H1 (cell line): ENCODE data around the gene ADGRV1. TPM values are rescaled to one million over a fixed set of nuclear protein-coding genes. Genes with fewer than 3 reads are reported as not detected.

Experiments used
- CTCF ChIA-PET: fragments of 300-600 bp; sonication (Branson Sonifier 250); formaldehyde crosslinking; loops from one replicate; lab custom pipeline; 2021; ENCODE audit not compliant: partially characterized antibody; lab: Charles Lee
- POLR2A ChIA-PET: fragments of 300-600 bp; sonication (Branson Sonifier 250); formaldehyde crosslinking; loops from one replicate; lab custom pipeline; 2021; ENCODE audit warnings: inconsistent platforms; ENCODE audit not compliant: partially characterized antibody; lab: Charles Lee
- DNase-seq, 2 experiments: peaks; one replicate each; pipeline versions ENCODE4 v3.0.0 to v3.0.0-alpha.2; 2010 to 2022; ENCODE audit warnings: low spot score in 2 of 2, low read depth in 1 of 2, mixed read lengths in 1 of 2
- FAIRE-seq: peaks from 2 replicates; lab custom pipeline; 2011; peaks lifted over from hg19 to GRCh38; lab: Jason Lieb, UNC
- H2AFZ ChIP-seq: 2 replicates; pipeline ENCODE4 v1.8.1; 2012; ENCODE audit warnings: low read length, inconsistent platforms
- H2AK5ac ChIP-seq: 2 replicates; pipeline ENCODE4 v1.6.1; 2013; ENCODE audit warnings: low read depth, low read length
- H2BK120ac ChIP-seq: replicated peaks from 2 replicates; pipeline ENCODE3; 2013; ENCODE audit warnings: low read depth, low read length, inconsistent platforms
- H2BK12ac ChIP-seq: 2 replicates; pipeline ENCODE4 v1.6.1; 2013; ENCODE audit warnings: low read depth, low read length
- H2BK15ac ChIP-seq: 2 replicates; pipeline ENCODE4 v1.6.1; 2013; ENCODE audit warnings: low read length
- H2BK20ac ChIP-seq: 2 replicates; pipeline ENCODE4 v1.6.1; 2013; ENCODE audit warnings: low read length
- H2BK5ac ChIP-seq: 2 replicates; pipeline ENCODE4 v1.6.1; 2013; ENCODE audit warnings: low read depth, low read length
- H3K14ac ChIP-seq: 2 replicates; pipeline ENCODE4 v1.6.1; 2013; ENCODE audit warnings: inconsistent platforms; ENCODE audit not compliant: insufficient read length
- H3K18ac ChIP-seq: 2 replicates; pipeline ENCODE4 v1.6.1; 2013; ENCODE audit warnings: low read length; ENCODE audit errors: extremely low read depth
- H3K23ac ChIP-seq: 2 replicates; pipeline ENCODE4 v1.6.1; 2013; ENCODE audit warnings: inconsistent platforms; ENCODE audit not compliant: insufficient read length
- H3K23me2 ChIP-seq: 2 replicates; pipeline ENCODE4 v1.6.1; 2013; ENCODE audit warnings: low read depth, low read length
- H3K27ac ChIP-seq: 2 replicates; pipeline ENCODE4 v1.6.1; 2011; ENCODE audit warnings: low read depth, low read length, inconsistent platforms
- H3K27me3 ChIP-seq, 4 experiments: replicated peaks in 1 of 4; 1 replicate in 1 of 4; 2 replicates in 3 of 4; pipeline versions ENCODE4 v1.6.1 to v1.8.1; 2011 to 2013; ENCODE audit warnings: low read length in 3 of 4, mild to moderate bottlenecking in 3 of 4, inconsistent platforms in 2 of 4, mixed read lengths in 2 of 4, moderate library complexity in 1 of 4; ENCODE audit not compliant: control insufficient read depth in 3 of 4, insufficient read depth in 3 of 4; ENCODE audit errors: extremely low read depth in 1 of 4
- H3K36me3 ChIP-seq, 4 experiments: 2 replicates each; pipeline versions ENCODE4 v1.6.1 to v1.8.1; 2011 to 2013; ENCODE audit warnings: mild to moderate bottlenecking in 4 of 4, low read length in 3 of 4, moderate library complexity in 2 of 4, control low read depth in 1 of 4, inconsistent platforms in 1 of 4; ENCODE audit not compliant: insufficient read depth in 4 of 4, control insufficient read depth in 2 of 4
- H3K4ac ChIP-seq: replicated peaks from 2 replicates; pipeline ENCODE3; 2013; ENCODE audit warnings: low read length, low read depth, mixed read lengths, inconsistent platforms; ENCODE audit not compliant: insufficient read length
- H3K4me1 ChIP-seq, 4 experiments: replicated peaks in 1 of 4; 1 replicate in 1 of 4; 2 replicates in 3 of 4; pipeline versions ENCODE4 v1.6.1 to v1.8.1; 2011 to 2013; ENCODE audit warnings: low read length in 3 of 4, inconsistent platforms in 2 of 4, mixed read lengths in 1 of 4; ENCODE audit not compliant: insufficient read depth in 4 of 4, control insufficient read depth in 3 of 4
- H3K4me2 ChIP-seq, 2 experiments: 2 replicates each; pipeline versions ENCODE4 v1.6.1 to v1.8.1; 2011 to 2013; ENCODE audit warnings: low read depth in 2 of 2, low read length in 2 of 2, control low read depth in 1 of 2, inconsistent platforms in 1 of 2, mild to moderate bottlenecking in 1 of 2; ENCODE audit not compliant: insufficient read depth in 1 of 2
- H3K4me3 ChIP-seq, 4 experiments: fragments of 200-600, 300-600 bp in 1 of 4; sonication (generic), shearing (Covaris generic), sonication (Bioruptor Twin) in 1 of 4; 2 replicates each; pipeline versions ENCODE4 v1.5.1 to v1.8.1; 2011 to 2016; ENCODE audit warnings: low read length in 4 of 4, low read depth in 3 of 4, control low read depth in 2 of 4, inconsistent platforms in 2 of 4, mild to moderate bottlenecking in 2 of 4, mixed read lengths in 1 of 4, moderate library complexity in 1 of 4; ENCODE audit not compliant: insufficient read depth in 2 of 4; ENCODE audit errors: extremely low read depth in 1 of 4
- H3K56ac ChIP-seq: replicated peaks from 2 replicates; pipeline ENCODE3; 2013; ENCODE audit warnings: low read depth, mild to moderate bottlenecking, mixed read lengths, low read length, inconsistent platforms; ENCODE audit not compliant: insufficient read length
- H3K79me1 ChIP-seq: 2 replicates; pipeline ENCODE4 v1.6.1; 2013; ENCODE audit warnings: low read depth, low read length, control low read depth
- H3K79me2 ChIP-seq, 2 experiments: 2 replicates each; pipeline versions ENCODE4 v1.6.1 to v1.8.1; 2012 to 2013; ENCODE audit warnings: low read length in 2 of 2, mild to moderate bottlenecking in 2 of 2, inconsistent platforms in 1 of 2; ENCODE audit not compliant: insufficient read depth in 2 of 2, control insufficient read depth in 1 of 2
- H3K9ac ChIP-seq, 4 experiments: replicated peaks in 1 of 4; 1 replicate in 1 of 4; 2 replicates in 3 of 4; pipeline versions ENCODE4 v1.6.1 to v1.8.1; 2011 to 2013; ENCODE audit warnings: low read depth in 3 of 4, low read length in 3 of 4, control low read depth in 2 of 4, mild to moderate bottlenecking in 2 of 4, moderate library complexity in 2 of 4, inconsistent platforms in 1 of 4; ENCODE audit errors: extremely low read depth in 1 of 4
- H3K9me3 ChIP-seq, 2 experiments: 2 replicates each; pipeline versions ENCODE4 v1.6.1 to v1.8.1; 2012 to 2013; ENCODE audit warnings: mild to moderate bottlenecking in 2 of 2, moderate library complexity in 2 of 2, control low read depth in 1 of 2, inconsistent platforms in 1 of 2, low read depth in 1 of 2, low read length in 1 of 2, mixed read lengths in 1 of 2; ENCODE audit not compliant: insufficient read depth in 2 of 2
- H4K20me1 ChIP-seq, 2 experiments: replicated peaks in 1 of 2; 2 replicates each; pipeline versions ENCODE3 to v1.8.1; 2011 to 2013; ENCODE audit warnings: inconsistent platforms in 2 of 2, low read length in 2 of 2, mild to moderate bottlenecking in 1 of 2; ENCODE audit not compliant: insufficient read depth in 2 of 2, control insufficient read depth in 1 of 2
- H4K5ac ChIP-seq: 2 replicates; pipeline ENCODE4 v1.6.1; 2013; ENCODE audit warnings: low read length, low read depth, mixed read lengths, inconsistent platforms; ENCODE audit not compliant: insufficient read length
- H4K8ac ChIP-seq: 2 replicates; pipeline ENCODE4 v1.8.0; 2013; ENCODE audit warnings: mild to moderate bottlenecking, moderate library complexity, low read length, inconsistent platforms; ENCODE audit not compliant: insufficient read depth; ENCODE audit errors: extremely low read depth
- H4K91ac ChIP-seq: replicated peaks from 2 replicates; pipeline ENCODE3; 2013; ENCODE audit warnings: low read length, mixed read lengths, inconsistent platforms; ENCODE audit not compliant: insufficient read length
- BRCA1 ChIP-seq: IDR thresholded peaks from 2 replicates; pipeline ENCODE4 v1.6.1; 2012; ENCODE audit warnings: low read depth, low read length, improper control_type of control experiment
- CEBPB ChIP-seq: IDR thresholded peaks from 2 replicates; pipeline ENCODE4 v1.6.1; 2012; ENCODE audit warnings: low read depth, low read length
- CREB1 ChIP-seq: IDR thresholded peaks from 2 replicates; pipeline ENCODE4 v1.6.1; 2012; ENCODE audit warnings: inconsistent platforms
- CTCF ChIP-seq, 3 experiments: IDR thresholded peaks; 1 replicate in 2 of 3; 2 replicates in 1 of 3; pipeline versions ENCODE4 v1.5.1 to v1.6.1; 2011; ENCODE audit warnings: low read length in 3 of 3, mild to moderate bottlenecking in 3 of 3, inconsistent platforms in 2 of 3, low read depth in 1 of 3, moderate library complexity in 1 of 3; ENCODE audit not compliant: insufficient read depth in 1 of 3; ENCODE audit errors: control extremely low read depth in 1 of 3
- GABPA ChIP-seq: IDR thresholded peaks from 2 replicates; pipeline ENCODE4 v1.6.1; 2011; ENCODE audit warnings: mild to moderate bottlenecking, low read length, moderate library complexity, borderline replicate concordance; ENCODE audit not compliant: insufficient read depth
- JUN ChIP-seq: IDR thresholded peaks from 2 replicates; pipeline ENCODE4 v1.6.1; 2011; ENCODE audit warnings: low read depth, mild to moderate bottlenecking, improper control_type of control experiment, low read length
- JUND ChIP-seq: IDR thresholded peaks from 2 replicates; pipeline ENCODE4 v1.6.1; 2011; ENCODE audit warnings: mild to moderate bottlenecking, improper control_type of control experiment, low read length
- MAFK ChIP-seq: IDR thresholded peaks from 2 replicates; pipeline ENCODE4 v1.6.1; 2012; ENCODE audit warnings: low read depth, mild to moderate bottlenecking, improper control_type of control experiment, low read length
- RXRA ChIP-seq: IDR thresholded peaks from 2 replicates; pipeline ENCODE4 v1.6.1; 2011; ENCODE audit warnings: low read depth, mild to moderate bottlenecking, low read length, moderate library complexity; ENCODE audit not compliant: insufficient read depth
- TEAD4 ChIP-seq: IDR thresholded peaks from 2 replicates; pipeline ENCODE4 v1.6.1; 2012; ENCODE audit warnings: low read depth, low read length, inconsistent platforms, mixed read lengths
- WGBS, 2 experiments: shearing (Covaris generic) in 1 of 2; methylation state at CpG; one replicate each; pipeline versions ENCODE4 v1.1.6 to v1.1.7; 2013 to 2015; ENCODE audit warnings: low lambda C conversion rate in 2 of 2, mixed read lengths in 2 of 2, inconsistent platforms in 1 of 2, low coverage in 1 of 2, missing lambda C conversion rate in 1 of 2; ENCODE audit not compliant: insufficient replicate concordance in 2 of 2, insufficient coverage in 1 of 2, insufficient read length in 1 of 2; ENCODE audit errors: extremely low coverage in 1 of 2, missing lambda C conversion rate in 1 of 2; 5-methylcytosine and 5-hydroxymethylcytosine counted together
- polyA plus RNA-seq, 7 experiments: library from polyadenylated mRNA; depleted of rRNA in 3 of 7; stranded (reverse) in 5 of 7; unstranded in 2 of 7; fragments of >200 nt in 5 of 7; fragments of 200-250 nt in 2 of 7; gene quantifications; 1 replicate in 5 of 7; 2 replicates in 1 of 7; 4 replicates in 1 of 7; pipeline versions ENCODE4 v1.2.1 to v1.2.3, GENCODE V29; 2011 to 2013; ENCODE audit warnings: missing spikeins in 2 of 7, mixed read lengths in 2 of 7
- total RNA-seq: library from RNA; stranded (reverse); fragmentation: NEBNext Ultra II Directional; extraction: Animal tissue kit (Norgen Biotek cat#: 25700); gene quantifications from 2 replicates; pipeline ENCODE4 v1.2.1, GENCODE V29; 2021
- TF ChIP-seq, protein P1 (sequence below): IDR thresholded peaks from 2 replicates; pipeline ENCODE4 v1.6.1; 2011; ENCODE audit warnings: low read depth, mild to moderate bottlenecking, low read length; ENCODE audit not compliant: insufficient read depth
- TF ChIP-seq, protein P2 (sequence below): IDR thresholded peaks from 2 replicates; pipeline ENCODE4 v1.6.1; 2012; ENCODE audit warnings: inconsistent platforms

The ADGRV1 gene
- total and polyA plus RNA-seq, 2 of the 8 experiments (the other 6 are each of a cell fraction or from before 2014, with no cell fraction given), result 53.1 to 62.2 TPM

GRCh38 chr5:91042936-91043255 lies 484.3 kb downstream of the ADGRV1 start:
- Histone ChIP-seq H4K5ac (no peak overlapping the region), H3K9ac (no peak overlapping the region), H2AFZ (no peak overlapping the region), H3K36me3 (peaks cover 0 to 5% (median 0%) of the 10 kb centered on the region in 4 experiments; a peak in 1 of 8 replicates), H3K79me1 (no peaks in the 10 kb centered on the region), H3K23me2 (no peaks in the 10 kb centered on the region), H4K8ac (no peak overlapping the region), H2BK15ac (no peak overlapping the region), H3K4ac (no peak overlapping the region), H2AK5ac (no peak overlapping the region), H2BK5ac (no peak overlapping the region), H3K4me3 (no peak overlapping the region), H3K56ac (no peak overlapping the region), H4K91ac (no peak overlapping the region), H4K20me1 (no peaks in the 10 kb centered on the region), H3K27ac (no peak overlapping the region), H3K4me2 (no peak overlapping the region), H3K9me3 (no peaks in the 10 kb centered on the region; a peak in 1 of 4 replicates), H2BK20ac (no peak overlapping the region), H3K14ac (no peak overlapping the region), H3K4me1 (peaks cover 0 to 7% (median 5%) of the 10 kb centered on the region in 4 experiments; a peak in 3 of 7 replicates), H3K79me2 (no peaks in the 10 kb centered on the region), H3K18ac (no peak overlapping the region), H2BK12ac (no peak overlapping the region), H3K27me3 (no peaks in the 10 kb centered on the region), H3K23ac (no peak overlapping the region), H2BK120ac (no peak overlapping the region)
- DNase-seq (no peak), FAIRE-seq (no peak)
- ChIA-PET CTCF (interaction anchor here (1.3 kb wide), 1 partner anchor 9 kb away, joined by 3 read pairs; no protein-coding TSS in a partner anchor), POLR2A (no interaction called here)
- WGBS, 2 experiments, result 87% methylated on average over 2 of the region's 2 CpGs; no CpG with 5 or more reads in 1 of the 2 experiments
- TF ChIP-seq JUND (no peak), CREB1 (no peak), BRCA1 (no peak), TEAD4 (no peak), CTCF (IDR thresholded peaks at IDR 0.05; ENCODE audit: control extremely low read depth in 1 of 3, insufficient read depth in 1 of 3, low read depth in 1 of 3, low read length in 3 of 3) (no peak), GABPA (no peak), JUN (no peak), MAFK (no peak), RXRA (no peak), CEBPB (no peak)
- TF ChIP-seq, protein P1, sequence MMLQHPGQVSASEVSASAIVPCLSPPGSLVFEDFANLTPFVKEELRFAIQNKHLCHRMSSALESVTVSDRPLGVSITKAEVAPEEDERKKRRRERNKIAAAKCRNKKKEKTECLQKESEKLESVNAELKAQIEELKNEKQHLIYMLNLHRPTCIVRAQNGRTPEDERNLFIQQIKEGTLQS, result no peak
- TF ChIP-seq, protein P2, sequence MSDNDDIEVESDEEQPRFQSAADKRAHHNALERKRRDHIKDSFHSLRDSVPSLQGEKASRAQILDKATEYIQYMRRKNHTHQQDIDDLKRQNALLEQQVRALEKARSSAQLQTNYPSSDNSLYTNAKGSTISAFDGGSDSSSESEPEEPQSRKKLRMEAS, result no peak
